ENCODE data around the gene VPS4B.

GRCh38 chr18:63374540-63374939, 47.7 kb downstream of the VPS4B start:
- no peak for TF ChIP-seq EP300 (IDR thresholded peaks at IDR 0.05)
- no peak for TF ChIP-seq CTCF (IDR thresholded peaks at IDR 0.05)
- TF ChIP-seq POLR2A (IDR thresholded peaks at IDR 0.05) = no peak

Data from suprapubic skin (tissue), 3 donors.